HG02642 (cell line): ENCODE measurements around the gene KCNK5.

Experiments used
- ATAC-seq: cut with Tn5 transposase; IDR thresholded peaks from one replicate; pipeline ENCODE4 v1.9.1; 2021; ENCODE audit warnings: mild to moderate bottlenecking; ENCODE audit not compliant: unreplicated experiment, poor library complexity

The KCNK5 gene

GRCh38 chr6:39181826-39182225 lies 47.4 kb downstream of the KCNK5 start:
- ATAC-seq, result no peak

DNA sequence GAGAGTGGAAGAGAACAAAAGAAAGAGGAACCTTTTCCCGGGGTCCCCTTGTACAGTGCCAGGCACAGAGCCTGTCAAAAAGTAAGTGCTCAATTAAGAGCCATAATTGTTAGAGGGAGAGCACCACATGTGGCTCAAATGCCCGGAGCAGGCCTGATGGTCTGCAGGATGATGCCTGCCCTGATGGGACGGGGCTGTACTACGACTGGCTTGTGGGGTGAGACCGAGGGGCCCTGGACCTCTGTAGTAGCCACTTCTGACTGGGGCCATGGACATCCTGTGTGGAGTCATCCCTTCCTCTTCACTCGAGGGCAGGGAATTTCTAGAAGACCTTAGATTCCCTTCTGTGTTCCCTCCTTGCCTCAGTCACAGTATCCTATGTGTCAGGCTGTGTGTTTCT lies 47.9 kb downstream of the KCNK5 start:
- no peak for ATAC-seq

- no peak for ATAC-seq
These were observed 50.5 kb downstream of the KCNK5 start for GRCh38 chr6:39178804-39179203.

GRCh38 chr6:39178235-39178634 lies 51.0 kb downstream of the KCNK5 start:
- no peak for ATAC-seq

- no peak for ATAC-seq
These were observed 52.1 kb downstream of the KCNK5 start for GRCh38 chr6:39177130-39177529.

- no peak for ATAC-seq
These were observed 56.0 kb downstream of the KCNK5 start for GRCh38 chr6:39173270-39173669.

- no peak for ATAC-seq
These were observed 56.9 kb downstream of the KCNK5 start for GRCh38 chr6:39172377-39172757.

DNA sequence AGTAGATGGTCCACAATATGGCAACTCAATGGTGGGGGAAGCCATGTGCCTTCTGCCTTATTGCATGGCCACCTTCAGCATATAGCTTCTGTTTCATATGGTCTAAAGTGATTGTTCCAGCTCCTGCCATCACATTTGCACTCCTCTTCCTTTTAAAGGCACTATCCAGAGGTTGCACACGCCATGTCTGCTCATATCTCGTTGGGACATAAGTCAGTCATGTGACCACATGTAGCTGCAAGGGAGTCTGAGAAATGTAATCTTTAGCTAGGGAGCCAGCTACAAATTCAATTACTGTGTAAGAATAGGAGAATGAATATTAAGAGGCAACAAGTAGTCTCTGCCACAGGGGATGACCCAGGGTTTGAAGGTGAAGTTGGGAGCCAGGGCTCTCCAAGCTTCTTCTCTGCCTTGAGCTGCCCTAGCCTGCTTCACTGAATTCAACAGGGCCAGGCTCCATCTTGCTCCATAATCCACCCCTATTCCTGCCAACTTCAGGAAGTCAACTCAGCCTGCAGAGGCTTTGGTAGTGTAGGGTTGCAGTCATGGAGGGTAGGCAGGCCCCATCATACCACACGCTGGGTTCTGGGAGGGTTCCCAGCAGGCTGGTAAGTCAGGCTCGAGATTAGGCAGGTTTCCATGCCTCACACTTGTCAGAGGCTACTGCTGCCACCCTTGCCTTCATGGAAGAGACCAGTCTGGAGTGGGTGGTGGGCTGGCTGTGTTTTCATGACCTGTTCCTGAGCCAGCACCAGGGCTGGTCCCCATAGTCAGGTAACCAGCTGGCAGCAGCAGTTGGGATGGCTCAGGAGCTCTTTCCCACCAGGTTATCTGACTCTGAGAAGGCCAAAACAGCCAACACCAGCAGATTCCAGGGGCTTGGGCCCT lies 57.5 kb downstream of the KCNK5 start:
- no peak for ATAC-seq

DNA sequence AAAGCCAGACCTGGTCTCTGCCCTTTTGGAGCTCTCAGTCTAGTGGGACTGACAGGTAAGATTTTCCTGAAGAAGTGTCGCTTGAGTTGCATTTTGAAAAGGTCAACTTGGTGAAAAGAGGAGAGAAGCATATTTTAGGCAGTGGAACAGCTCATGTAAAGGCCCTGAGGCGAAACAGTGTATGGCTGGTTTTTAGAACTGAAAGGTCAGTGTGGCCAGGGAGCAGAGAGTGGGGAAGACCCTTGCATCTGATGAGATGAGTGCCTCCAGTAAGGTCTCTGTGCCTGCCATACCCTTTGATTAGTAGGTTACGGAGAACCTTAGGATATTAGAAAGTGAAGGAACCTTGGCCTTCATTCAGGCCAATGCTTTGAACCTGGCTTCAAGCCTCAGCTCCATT lies 58.4 kb downstream of the KCNK5 start:
- ATAC-seq, result no peak

DNA sequence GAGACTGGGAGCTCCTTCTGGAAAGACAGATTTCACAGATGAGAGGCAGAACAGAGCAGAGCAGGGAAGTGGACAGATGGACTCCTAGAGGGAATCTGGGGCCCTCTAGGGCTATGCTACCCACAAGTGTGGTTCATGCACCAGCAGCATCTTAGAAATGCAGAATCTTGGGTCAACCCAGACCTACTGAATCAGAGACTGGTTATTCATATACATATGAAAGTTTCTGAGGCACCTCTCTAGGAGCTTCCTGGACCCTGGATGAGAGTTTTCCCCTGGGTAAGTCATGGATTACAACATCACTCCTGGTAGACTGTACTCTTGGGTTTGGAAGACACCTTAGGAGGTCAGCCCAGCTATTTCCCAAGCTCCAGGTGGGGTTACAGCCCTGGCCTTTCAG lies 58.9 kb downstream of the KCNK5 start:
- ATAC-seq, result no peak

DNA sequence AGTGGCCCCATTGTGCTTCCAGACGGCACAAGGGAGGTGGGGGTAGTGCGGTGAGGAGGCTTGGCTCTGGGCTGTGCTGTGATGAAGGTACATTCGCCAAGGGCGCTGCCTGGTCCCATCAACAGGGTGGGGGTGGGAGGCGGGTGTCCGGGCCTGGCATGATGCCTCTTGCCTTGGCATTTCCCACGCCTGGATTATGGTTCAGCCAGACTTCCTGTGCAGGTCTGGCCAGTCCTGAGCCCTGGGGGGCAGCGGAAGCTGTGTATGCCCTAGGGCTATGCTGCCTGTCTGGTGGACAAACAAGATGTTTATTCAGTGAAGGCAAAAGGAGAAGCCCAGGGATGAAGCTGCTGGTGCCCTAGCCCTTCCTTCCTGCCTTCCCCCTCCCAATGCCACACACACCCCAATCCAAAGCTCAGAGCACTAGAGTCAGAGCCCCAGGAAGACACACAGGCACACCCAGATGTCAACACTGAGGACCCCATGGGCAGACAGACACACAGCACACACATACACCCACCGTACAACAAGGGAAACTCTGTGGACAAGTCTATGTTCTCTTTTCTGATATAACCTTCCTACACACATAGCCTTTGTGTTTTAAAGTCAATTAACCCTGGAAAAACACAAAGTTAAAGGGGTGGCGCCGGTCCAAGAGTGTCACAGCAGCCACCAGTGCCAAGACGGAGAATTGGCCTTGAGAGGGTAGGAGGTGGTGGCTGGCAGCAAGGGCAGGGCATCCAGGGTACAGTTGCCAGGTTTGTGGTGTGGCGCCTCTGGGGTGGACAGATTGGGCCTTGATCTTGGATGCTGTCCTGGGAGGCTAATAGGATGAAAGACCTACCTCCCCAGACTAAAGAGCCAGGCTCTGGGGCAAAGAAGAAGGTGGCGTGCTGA lies 59.6 kb downstream of the KCNK5 start:
- no peak for ATAC-seq

DNA sequence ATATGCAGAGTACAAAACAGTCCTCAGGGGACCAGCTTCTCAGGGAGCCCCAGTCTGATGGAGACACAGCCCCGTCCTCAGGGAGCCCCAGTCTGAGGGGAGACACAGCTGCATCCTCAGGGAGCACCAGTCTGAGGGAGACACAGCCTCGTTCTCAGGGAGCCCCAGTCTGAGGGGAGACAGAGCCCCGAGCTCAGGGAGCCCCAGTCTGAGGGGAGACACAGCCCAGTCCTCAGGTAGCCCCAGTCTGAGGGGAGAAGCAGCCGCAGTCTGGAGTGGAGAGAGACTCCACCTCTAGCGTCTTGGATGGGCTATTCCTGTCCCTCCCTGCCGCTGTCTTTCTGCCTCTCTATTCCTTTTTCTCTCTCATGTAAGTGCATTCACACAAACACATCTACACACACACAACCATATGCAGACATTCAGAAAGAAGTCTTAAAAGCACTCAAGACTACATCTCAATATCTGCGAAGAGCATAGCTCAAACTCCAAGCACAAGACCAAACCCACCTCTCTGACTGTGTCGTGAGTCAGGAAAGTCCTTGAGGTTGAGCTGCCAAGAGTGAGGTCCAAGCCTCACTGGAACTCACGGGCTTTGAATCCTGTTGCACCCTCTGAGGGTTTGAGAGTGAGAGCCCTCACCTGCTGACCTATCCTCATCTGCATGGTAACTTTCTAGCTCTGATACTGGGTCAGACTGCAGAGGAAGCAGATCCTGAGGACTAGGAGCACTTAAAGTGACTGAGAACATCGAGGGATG lies 61.2 kb downstream of the KCNK5 start:
- no peak for ATAC-seq

DNA sequence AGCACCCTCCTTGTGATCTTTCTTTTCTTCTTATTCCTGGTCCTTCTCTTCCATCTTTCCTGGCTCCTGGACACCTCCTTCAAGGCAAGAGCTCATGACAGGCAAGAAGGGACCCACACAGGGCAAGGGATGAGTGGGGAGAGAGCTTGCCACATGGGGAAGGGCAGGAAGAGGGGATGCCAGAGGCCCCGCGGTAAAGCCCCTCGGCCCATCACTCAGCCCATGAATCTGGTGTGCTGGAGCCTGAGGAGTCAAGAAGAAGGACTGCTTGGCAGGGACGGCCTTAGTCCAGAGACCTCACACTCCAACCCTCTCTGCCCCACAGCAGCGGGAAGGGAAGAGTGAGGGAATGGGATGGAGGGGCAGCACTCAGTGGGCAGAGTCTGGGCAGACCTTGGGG lies 62.0 kb downstream of the KCNK5 start:
- ATAC-seq, result no peak

DNA sequence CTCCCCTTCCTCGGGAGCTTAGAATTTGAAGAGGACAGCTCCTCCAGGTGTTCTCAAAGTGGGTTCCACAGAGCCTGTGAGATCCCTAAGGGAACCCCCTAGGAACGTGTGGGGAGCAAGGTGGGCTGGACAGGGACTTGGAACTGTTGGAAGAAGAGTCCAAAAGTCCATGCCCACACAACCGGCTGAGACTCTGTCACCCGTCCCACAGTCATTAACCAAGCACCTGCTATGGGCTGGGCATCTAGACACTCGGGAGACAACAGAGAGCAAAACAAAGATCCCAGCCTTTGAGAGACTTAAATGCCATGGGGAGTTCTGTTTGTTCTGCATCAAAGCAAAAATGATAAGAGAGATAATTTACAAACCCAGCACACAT lies 62.4 kb downstream of the KCNK5 start:
- no peak for ATAC-seq

DNA sequence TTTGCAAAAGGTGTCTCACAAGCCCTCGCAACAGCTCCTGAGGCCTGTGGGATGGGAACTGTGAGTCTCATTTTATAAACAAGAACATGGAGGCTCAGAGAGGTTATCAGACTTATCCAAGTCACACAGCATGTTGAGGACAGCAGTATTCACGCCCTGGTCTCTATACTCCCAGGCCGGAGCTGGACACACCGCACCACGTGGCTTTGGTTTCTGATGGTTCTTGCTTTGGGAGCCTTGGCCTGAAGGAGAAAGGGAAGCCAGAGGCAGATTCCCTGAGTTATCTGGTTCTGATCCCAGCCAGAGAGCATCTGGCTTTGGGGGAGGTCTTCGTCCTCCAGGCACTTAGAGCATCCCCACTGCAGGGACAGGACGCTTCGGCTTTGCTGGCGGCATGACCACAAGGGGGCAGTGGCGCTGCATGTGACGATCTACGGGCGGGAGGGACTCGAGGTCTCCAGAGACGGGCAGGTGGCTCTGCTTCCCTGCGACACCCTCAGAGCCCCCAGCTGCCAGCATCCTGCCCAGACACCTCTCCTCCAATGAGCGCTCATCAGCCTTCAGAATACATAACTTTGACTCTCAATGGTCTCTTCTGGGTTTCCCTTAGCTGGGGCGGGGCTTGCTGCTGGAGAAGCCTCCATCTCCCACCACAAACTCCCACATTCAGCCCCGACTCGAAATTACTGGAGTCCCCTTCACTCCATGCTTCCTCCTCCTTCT lies 62.9 kb downstream of the KCNK5 start:
- ATAC-seq, result peak; percentile 61

- no peak for ATAC-seq
These were observed 71.8 kb downstream of the KCNK5 start for GRCh38 chr6:39157511-39157910.

- ATAC-seq, result no peak
These were observed 72.5 kb downstream of the KCNK5 start for GRCh38 chr6:39156801-39157200.

DNA sequence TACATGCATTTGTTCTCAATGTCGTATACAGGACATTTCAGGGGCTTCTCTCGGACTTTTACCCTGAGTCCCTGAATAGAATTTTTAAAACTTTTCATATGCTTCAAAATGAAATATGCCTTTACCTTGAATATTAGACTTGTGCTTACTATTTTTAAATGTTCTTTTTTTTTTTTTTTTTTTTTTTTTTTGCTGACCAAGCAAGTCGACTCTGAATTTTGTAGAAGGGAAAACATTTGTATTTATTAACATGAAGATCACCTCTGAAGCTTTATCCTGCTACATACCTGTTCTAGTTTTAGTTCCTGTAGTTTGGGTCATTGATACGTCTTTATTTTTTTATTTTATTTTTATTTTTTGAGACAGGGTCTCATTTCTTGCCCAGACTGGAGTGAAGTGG lies 74.6 kb downstream of the KCNK5 start:
- no peak for ATAC-seq

DNA sequence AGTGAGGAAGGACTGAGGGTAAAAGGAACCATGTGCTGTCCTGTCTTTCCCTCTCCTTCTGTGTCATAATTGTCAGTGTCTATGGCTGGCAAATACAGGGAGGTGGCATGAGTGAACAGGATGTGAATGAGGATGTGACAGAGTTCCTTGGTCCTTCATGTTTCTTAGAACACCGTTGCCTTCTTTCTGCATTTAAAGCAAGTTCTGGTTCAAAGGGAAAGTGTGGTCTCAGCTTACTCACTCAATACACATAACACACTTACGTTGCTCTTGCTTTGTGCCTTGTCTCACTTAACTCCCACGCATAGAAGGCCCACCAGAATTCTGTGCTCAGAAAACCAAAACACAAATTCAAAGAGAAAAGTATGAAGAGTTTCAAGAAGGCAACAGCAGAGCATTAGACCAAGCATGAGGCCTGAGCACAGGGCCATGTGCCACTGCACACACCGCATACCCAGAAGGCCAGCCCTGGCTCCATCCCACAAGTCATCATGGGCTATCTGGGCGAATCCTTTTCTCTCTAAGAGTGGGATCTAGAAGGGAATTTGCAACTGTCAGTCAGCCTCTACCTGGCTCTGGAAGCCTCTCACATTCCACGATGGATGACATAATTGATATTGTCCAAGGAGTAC lies 75.4 kb downstream of the KCNK5 start:
- no peak for ATAC-seq

DNA sequence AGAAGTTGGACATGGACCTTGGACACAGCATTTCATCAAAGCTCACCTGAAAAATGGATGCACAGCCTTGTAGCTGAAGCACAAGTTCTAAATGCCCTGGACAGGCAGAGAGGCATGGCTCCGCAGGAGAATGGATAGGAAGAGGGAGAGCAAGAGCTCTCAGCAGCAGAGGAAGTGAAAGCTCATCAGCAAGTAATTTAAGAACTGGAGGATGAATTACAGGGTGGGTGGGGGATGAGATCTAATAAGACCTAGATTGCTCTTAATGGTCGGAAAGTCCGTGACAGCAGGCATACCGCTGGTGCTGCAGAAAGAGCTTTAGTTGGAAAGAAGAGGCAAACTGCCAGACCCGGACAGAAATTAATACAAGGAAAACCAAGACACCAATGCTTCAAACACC lies 77.0 kb downstream of the KCNK5 start:
- ATAC-seq, result no peak
